Colonic mucosa (tissue), 4 donors: ENCODE results near the gene APC2. TPM values are rescaled to one million over a fixed set of nuclear protein-coding genes. Genes with fewer than 3 reads are reported as not detected.
A peak's percentile ranks its signal among the peaks of the same experiment; 100 is the strongest.

Experiments used
- DNase-seq: peaks from one replicate; pipeline ENCODE4 v3.0.0-alpha.2; 2020
- H3K27ac ChIP-seq: fragments of 200-600 bp; one replicate; pipeline ENCODE4 v1.8.0; 2021
- H3K27me3 ChIP-seq: fragments of 200-600 bp; one replicate; pipeline ENCODE4 v1.8.0; 2021
- H3K36me3 ChIP-seq: fragments of 200-600 bp; one replicate; pipeline ENCODE4 v1.8.0; 2021
- H3K4me1 ChIP-seq: fragments of 200-600 bp; one replicate; pipeline ENCODE4 v1.8.0; 2021; ENCODE audit warnings: mild to moderate bottlenecking
- H3K4me3 ChIP-seq: fragments of 200-600 bp; one replicate; pipeline ENCODE4 v1.8.0; 2021
- H3K9ac ChIP-seq, 2 donors: one replicate each; pipeline ENCODE4 v1.7.0; 2013; ENCODE audit warnings: control low read depth in 2 of 2, low read depth in 2 of 2, low read length in 2 of 2
- H3K9me3 ChIP-seq: fragments of 200-600 bp; one replicate; pipeline ENCODE4 v1.8.0; 2021
- CTCF ChIP-seq: fragments of 200-600 bp; IDR thresholded peaks from one replicate; pipeline ENCODE4 v1.8.0; 2022; ENCODE audit warnings: antibody characterized with exemption, mild to moderate bottlenecking
- intact Hi-C: fragments of 100-400 bp; cut with DNase I; formaldehyde crosslinking; loops from one replicate; pipeline ENCODE4 v1.14.1; 2022
- total RNA-seq, 2 donors: library from RNA; stranded (reverse); fragmentation: NEBNext Ultra II Directional in 1 of 2; extraction: Animal tissue kit (Norgen Biotek cat#: 25700) in 1 of 2; gene quantifications; one replicate each; pipeline ENCODE4 v1.2.1, GENCODE V29; 2021
- donor health status: healthy.
- donor health status: DM: no; HTN: no; CAD: no.
- donor health status: DM: no; HTN: no; CAD: no.

The APC2 gene
- total RNA-seq, 2 donors from 2014 or later: 0.05 to 0.42 TPM

- Histone ChIP-seq H3K36me3 (no peaks in the 10 kb centered on the region), H3K27ac (peak overlapping the region; percentile 89), H3K4me3 (peak overlapping the region; percentile 99), H3K9ac (peak overlapping the region; percentile 93 to 94), H3K27me3 (no peaks in the 10 kb centered on the region), H3K4me1 (peaks cover 32% of the 10 kb centered on the region), H3K9me3 (no peaks in the 10 kb centered on the region)
- intact Hi-C loops: no loop called here
- TF ChIP-seq CTCF: no peak
- DNase-seq: no peak
Observed at GRCh38 chr19:1409204-1410005, 40.5 kb upstream of the APC2 start.

DNA sequence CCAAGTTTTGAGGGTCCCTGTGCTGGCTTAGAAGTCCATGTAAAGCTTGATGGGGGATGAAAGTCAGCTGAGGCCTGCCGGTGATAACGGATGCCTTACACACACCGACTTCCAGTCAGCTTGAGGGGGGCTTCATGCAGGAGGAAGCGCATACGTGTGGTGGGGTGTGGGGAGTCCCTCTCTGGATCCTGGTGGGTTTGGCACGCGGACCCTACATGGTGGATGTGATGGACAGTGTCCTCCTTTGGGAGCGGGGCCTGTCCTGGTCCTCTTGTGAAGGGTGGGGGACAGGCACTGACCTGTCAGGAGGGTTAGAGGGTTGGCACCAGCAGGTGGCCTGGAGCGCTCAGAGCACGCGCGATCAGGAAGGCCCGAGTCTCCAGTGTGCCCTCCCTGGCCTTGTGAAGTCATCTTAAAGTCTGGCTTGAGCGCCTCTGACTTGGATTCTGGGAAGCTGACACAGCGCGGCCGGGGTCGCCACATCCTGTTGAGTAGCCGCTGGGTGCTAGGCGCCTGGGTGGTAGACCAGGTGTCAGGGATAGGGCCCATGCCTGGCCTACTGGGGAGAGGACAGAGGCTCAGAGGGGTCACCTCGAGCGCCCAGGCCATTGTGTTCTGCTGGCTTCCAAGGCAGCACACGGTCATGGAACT, 39.7 kb upstream of the APC2 start:
- DNase-seq: no peak
- Histone ChIP-seq H3K4me1 (peaks cover 36% of the 10 kb centered on the region), H3K27me3 (no peaks in the 10 kb centered on the region), H3K4me3 (no peak overlapping the region), H3K27ac (no peak overlapping the region), H3K9me3 (no peaks in the 10 kb centered on the region), H3K9ac (peak overlapping the region in 1 of 2 donors; percentile 21), H3K36me3 (no peaks in the 10 kb centered on the region)
- intact Hi-C loops: no loop called here
- no peak for TF ChIP-seq CTCF

GRCh38 chr19:1410789-1411188, 39.1 kb upstream of the APC2 start:
- Histone ChIP-seq H3K9ac (peak overlapping the region in 1 of 2 donors; percentile 8), H3K4me3 (no peak overlapping the region), H3K4me1 (peaks cover 40% of the 10 kb centered on the region), H3K9me3 (no peaks in the 10 kb centered on the region), H3K36me3 (no peaks in the 10 kb centered on the region), H3K27ac (no peak overlapping the region), H3K27me3 (no peaks in the 10 kb centered on the region)
- no peak for DNase-seq
- no peak for TF ChIP-seq CTCF
- intact Hi-C loops: no loop called here

DNA sequence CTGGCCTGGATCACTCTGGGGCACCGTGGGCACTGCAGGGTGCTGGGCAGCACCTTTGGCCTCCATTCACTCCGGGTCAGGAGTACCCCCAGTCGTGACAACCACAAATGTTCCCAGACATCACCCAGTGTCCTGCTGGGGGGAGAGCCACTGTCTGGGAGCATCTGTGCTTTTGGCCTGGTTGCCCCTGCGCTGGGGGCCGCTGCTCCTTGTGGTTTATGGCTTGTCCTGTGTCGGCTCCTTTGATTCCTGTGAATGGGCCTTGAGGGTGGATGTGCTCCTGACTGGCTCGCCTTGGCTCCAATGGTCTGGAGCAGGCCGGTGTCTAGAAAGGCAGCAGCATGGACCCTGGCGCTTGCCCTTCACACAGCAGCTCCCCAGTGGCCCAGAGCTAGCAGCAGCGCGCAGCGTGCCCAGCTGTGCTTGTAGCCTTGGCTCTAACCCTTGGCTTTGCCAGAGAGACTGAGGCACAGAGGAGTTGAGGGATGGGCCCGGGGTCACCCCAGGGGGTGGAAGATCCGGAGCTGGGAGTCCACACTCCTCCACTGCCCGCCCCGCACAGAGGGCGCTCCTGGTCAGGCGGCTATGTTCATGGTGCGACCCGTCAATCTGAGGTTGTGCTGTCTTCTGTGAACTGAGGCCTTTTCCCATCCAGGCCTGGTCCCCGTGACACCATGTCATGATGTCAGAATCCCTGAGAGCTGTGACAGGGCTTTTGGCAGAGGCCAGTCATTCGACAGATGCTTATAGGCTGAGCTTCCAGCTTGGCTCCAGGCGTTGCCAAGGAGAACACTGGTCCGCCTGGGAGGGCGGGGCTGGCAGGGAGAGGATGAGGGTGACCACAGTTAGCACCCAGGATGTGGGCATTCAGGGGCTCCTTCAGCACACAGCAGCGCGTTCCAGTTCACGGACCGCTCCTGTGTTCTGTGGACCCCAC, 38.4 kb upstream of the APC2 start:
- Histone ChIP-seq H3K36me3 (no peaks in the 10 kb centered on the region), H3K9me3 (no peaks in the 10 kb centered on the region), H3K27ac (no peak overlapping the region), H3K4me1 (peaks cover 47% of the 10 kb centered on the region), H3K9ac (peak overlapping the region in 1 of 2 donors; percentile 8), H3K27me3 (no peaks in the 10 kb centered on the region), H3K4me3 (no peak overlapping the region)
- intact Hi-C loops: no loop called here
- no peak for TF ChIP-seq CTCF
- DNase-seq: no peak

- H3K36me3 ChIP-seq: no peaks in the 10 kb centered on the region
- TF ChIP-seq CTCF: no peak
- no peaks in the 10 kb centered on the region for H3K27me3 ChIP-seq
- no peak overlapping the region for H3K9ac ChIP-seq
- intact Hi-C loops: no loop called here
- DNase-seq: no peak
- peaks cover 50% of the 10 kb centered on the region for H3K4me1 ChIP-seq
- H3K9me3 ChIP-seq: no peaks in the 10 kb centered on the region
- no peak overlapping the region for H3K27ac ChIP-seq
- H3K4me3 ChIP-seq: no peak overlapping the region
Observed at GRCh38 chr19:1412323-1412923, 37.5 kb upstream of the APC2 start.
